GM12801 (cell line): Measurements from ENCODE around the gene IFNA10.
"Not testable (repeated sequence)": the region's sequence is repeated elsewhere in the genome, so short reads cannot be mapped to it uniquely, and the experiment has no call there.

Experiments
- TF ChIP-seq, protein P1 (sequence below): IDR thresholded peaks from one replicate; pipeline ENCODE4 v1.5.1; 2011; ENCODE audit warnings: control low read depth; ENCODE audit not compliant: insufficient read length; ENCODE audit errors: extremely low read depth

IFNA10 gene

GRCh38 chr9:21234153-21234687, 27.3 kb upstream of the IFNA10 start:
- TF ChIP-seq, protein P1, sequence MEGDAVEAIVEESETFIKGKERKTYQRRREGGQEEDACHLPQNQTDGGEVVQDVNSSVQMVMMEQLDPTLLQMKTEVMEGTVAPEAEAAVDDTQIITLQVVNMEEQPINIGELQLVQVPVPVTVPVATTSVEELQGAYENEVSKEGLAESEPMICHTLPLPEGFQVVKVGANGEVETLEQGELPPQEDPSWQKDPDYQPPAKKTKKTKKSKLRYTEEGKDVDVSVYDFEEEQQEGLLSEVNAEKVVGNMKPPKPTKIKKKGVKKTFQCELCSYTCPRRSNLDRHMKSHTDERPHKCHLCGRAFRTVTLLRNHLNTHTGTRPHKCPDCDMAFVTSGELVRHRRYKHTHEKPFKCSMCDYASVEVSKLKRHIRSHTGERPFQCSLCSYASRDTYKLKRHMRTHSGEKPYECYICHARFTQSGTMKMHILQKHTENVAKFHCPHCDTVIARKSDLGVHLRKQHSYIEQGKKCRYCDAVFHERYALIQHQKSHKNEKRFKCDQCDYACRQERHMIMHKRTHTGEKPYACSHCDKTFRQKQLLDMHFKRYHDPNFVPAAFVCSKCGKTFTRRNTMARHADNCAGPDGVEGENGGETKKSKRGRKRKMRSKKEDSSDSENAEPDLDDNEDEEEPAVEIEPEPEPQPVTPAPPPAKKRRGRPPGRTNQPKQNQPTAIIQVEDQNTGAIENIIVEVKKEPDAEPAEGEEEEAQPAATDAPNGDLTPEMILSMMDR = no peak

GRCh38 chr9:21233258-21233657, 26.3 kb upstream of the IFNA10 start:
- TF ChIP-seq, protein P1 = no peak

- TF ChIP-seq, protein P1 = no peak
Measured at GRCh38 chr9:21228122-21228521, 21.2 kb upstream of the IFNA10 start, which contains the start of gene IFNA17. Gene IFNA17 (minus strand): TSS chr9:21228222. CDS start chr9:21228173, 49 bp downstream.

GRCh38 chr9:21217211-21217610, 10.3 kb upstream of the IFNA10 start, which contains the start of gene IFNA16:
Gene IFNA16 (minus strand): TSS chr9:21217311. CDS start chr9:21217305, 6 bp downstream.
- TF ChIP-seq, protein P1 = not testable (repeated sequence)

DNA sequence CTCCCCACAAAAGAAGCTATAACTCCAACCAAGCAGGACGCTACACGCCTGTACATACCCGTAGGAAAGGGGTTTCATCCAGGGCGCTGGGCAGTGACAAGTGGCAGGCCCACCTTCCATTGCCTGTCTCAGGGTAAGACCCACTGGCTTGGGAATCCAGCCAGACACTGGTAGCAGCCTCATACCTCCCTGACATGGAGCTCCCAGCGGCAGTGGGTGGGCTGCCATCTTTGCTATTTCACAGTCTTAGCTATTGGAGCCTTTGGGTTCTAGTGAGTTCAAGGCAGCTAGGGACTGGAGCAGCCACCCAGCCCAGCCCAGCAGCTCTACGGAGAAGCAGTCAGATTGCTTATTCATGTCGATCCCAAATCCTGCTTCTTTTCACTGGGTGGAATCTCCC, 3.4 kb upstream of the IFNA10 start:
- TF ChIP-seq, protein P1 = no peak

- TF ChIP-seq, protein P1 = no peak
Measured at GRCh38 chr9:21205204-21205603, 1.7 kb downstream of the IFNA10 start.

DNA sequence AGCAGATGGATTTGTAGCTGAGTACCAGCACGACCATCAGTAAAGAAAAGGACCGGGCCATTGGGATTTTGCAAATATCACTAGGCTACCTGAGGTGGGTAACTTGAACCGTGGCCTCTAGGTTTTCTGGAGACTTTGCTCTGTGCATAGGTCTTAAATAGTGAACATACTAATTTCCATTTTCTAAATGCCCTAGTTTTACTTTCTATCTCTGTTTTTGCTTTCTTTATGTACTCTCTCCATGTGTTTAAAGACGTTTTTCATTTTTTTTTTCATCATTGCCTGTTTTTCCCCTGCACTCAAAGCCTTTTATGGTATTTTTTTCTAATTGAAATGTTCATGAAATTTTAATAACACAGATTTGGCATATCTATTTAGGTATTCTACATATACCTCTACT, 4.8 kb downstream of the IFNA10 start, which contains the start of gene IFNA7:
Gene IFNA7 (minus strand): TSS at position 101 of the 400 bp plus-strand sequence. CDS start 40 bp downstream, at position 61.
- TF ChIP-seq, protein P1 = not testable (repeated sequence)
